GM12891 (cell line): ENCODE measurements around the gene SDK1.

ENCODE experiments used
- POLR2A ChIP-seq: IDR thresholded peaks from 2 replicates; pipeline ENCODE4 v1.6.1; 2011; ENCODE audit warnings: low read depth, low read length, control low read depth
- POLR2AphosphoS5 ChIP-seq: IDR thresholded peaks from 2 replicates; pipeline ENCODE4 v1.6.1; 2011; ENCODE audit warnings: low read depth, low read length, control low read depth
- POU2F2 ChIP-seq: IDR thresholded peaks from 2 replicates; pipeline ENCODE4 v1.6.1; 2011; ENCODE audit warnings: low read depth, mild to moderate bottlenecking, control low read depth, low read length, moderate library complexity
- SPI1 ChIP-seq: IDR thresholded peaks from 2 replicates; pipeline ENCODE4 v1.6.1; 2011; ENCODE audit warnings: low read depth, low read length, control low read depth
- TAF1 ChIP-seq: IDR thresholded peaks from 2 replicates; pipeline ENCODE4 v1.6.1; 2011; ENCODE audit warnings: low read depth, low read length, control low read depth

GRCh38 chr7:3657206-3657605 is 356.2 kb downstream of the SDK1 start:
- no peak for TF ChIP-seq POLR2AphosphoS5
- no peak for TF ChIP-seq POLR2A
- no peak for TF ChIP-seq POU2F2
- TF ChIP-seq SPI1, result no peak
- TF ChIP-seq TAF1, result no peak
